GM06990 (cell line): ENCODE measurements around the gene DYSF.

Experiments used
- DNase-seq: peaks from one replicate; pipeline ENCODE4 v3.0.0-alpha.2; 2011; ENCODE audit not compliant: insufficient read length; ENCODE audit errors: extremely low read depth
- H3K27me3 ChIP-seq: replicated peaks from 2 replicates; pipeline ENCODE4 v1.6.0; 2011; ENCODE audit warnings: low read length; ENCODE audit not compliant: control insufficient read depth, insufficient read depth
- H3K36me3 ChIP-seq: 2 replicates; pipeline ENCODE4 v1.5.1; 2011; ENCODE audit warnings: low read length; ENCODE audit not compliant: control insufficient read depth, insufficient read depth
- H3K4me3 ChIP-seq: replicated peaks from 2 replicates; pipeline ENCODE4 v1.5.1; 2011; ENCODE audit warnings: low read depth, mild to moderate bottlenecking, control low read depth, low read length
- CTCF ChIP-seq: IDR thresholded peaks from 2 replicates; pipeline ENCODE4 v1.5.1; 2011; ENCODE audit warnings: low read length, control low read depth, mild to moderate bottlenecking, inconsistent platforms; ENCODE audit not compliant: insufficient read depth, poor library complexity, severe bottlenecking

The DYSF gene

DNA sequence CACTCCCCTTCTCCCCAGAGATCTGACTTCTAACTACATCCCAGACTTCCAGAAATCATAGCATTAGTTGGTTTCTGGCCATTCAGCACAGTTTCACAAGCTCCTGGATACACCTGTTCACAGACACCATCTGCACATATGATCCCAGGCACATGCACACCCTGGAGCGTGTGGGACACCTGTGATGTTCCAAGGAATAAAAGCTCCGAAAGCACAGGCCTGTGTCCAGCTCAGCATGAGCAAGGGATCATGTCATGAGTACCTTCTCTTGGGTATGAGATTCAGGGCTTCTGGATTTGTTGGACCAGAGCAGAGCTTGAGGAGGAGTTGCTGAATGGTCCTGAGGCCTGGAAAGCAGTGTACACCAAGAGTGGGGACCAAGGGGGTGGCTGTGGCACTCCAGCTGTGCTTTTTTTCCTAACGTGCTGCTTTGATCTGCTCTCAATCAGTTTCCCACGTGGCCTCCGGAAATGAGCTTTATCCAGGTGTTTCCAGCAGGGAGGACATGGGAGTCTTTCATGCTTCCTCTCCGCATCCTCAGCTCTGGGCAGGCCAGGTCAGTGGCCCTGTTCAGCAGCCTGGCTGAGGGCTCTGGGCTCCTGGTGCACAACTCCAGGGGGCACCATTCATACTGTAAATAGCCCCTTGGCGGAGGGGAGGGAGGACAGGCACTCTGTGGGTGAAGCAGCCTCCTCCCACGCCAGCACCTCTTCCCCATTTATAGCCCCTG lies 1.8 kb downstream of the DYSF start:
- no peaks in the 10 kb centered on the region for H3K36me3 ChIP-seq
- H3K4me3 ChIP-seq, result no peak overlapping the region
- no peaks in the 10 kb centered on the region; the same call in 1 of the 2 replicates for H3K27me3 ChIP-seq
- DNase-seq, result no peak
- no peak for TF ChIP-seq CTCF

GRCh38 chr2:71455741-71456569 lies 2.6 kb downstream of the DYSF start:
- Histone ChIP-seq H3K36me3 (no peaks in the 10 kb centered on the region), H3K4me3 (no peak overlapping the region), H3K27me3 (no peaks in the 10 kb centered on the region; the same call in 1 of the 2 replicates)
- no peak for TF ChIP-seq CTCF
- no peak for DNase-seq

- no peak for DNase-seq
Measured at GRCh38 chr2:71456617-71457016, 3.3 kb downstream of the DYSF start.

GRCh38 chr2:71457123-71457915 lies 4.0 kb downstream of the DYSF start:
- Histone ChIP-seq H3K36me3 (no peaks in the 10 kb centered on the region), H3K27me3 (no peaks in the 10 kb centered on the region; the same call in 1 of the 2 replicates), H3K4me3 (no peak overlapping the region)
- no peak for TF ChIP-seq CTCF
- DNase-seq, result no peak

More at GRCh38 chr2:71456617-71457016, 3.3 kb downstream of the DYSF start:
- Histone ChIP-seq H3K36me3 (no peaks in the 10 kb centered on the region), H3K27me3 (no peaks in the 10 kb centered on the region; the same call in 1 of the 2 replicates), H3K4me3 (no peak overlapping the region)
- TF ChIP-seq CTCF, result no peak

DNA sequence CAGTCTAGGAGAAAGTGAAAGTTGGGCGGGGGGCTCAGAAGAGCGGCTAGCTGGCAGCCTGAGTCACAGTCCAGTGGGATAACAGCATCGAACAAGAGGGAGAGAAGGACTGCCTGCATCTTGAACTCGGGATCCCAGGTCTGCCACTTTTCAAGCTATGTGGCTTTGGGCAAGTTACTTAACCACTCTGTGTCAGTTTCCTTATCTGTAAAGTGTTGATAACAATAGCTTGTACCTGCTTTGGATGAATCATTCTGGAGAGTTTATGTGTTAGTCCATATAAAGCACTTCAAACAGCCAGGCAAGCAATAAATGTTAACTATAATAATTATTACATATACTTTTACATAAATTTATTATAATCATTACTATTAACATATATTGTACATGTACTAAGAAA lies 4.6 kb downstream of the DYSF start:
- H3K27me3 ChIP-seq, result no peaks in the 10 kb centered on the region; the same call in 1 of the 2 replicates
- no peak for TF ChIP-seq CTCF
- DNase-seq, result no peak

More for the DNA sequence above, 4.6 kb downstream of the DYSF start:
- Histone ChIP-seq H3K36me3 (no peaks in the 10 kb centered on the region), H3K4me3 (no peak overlapping the region)
